ENCODE measurements around the gene RNF222. TPM values are rescaled to one million over a fixed set of nuclear protein-coding genes. Genes with fewer than 3 reads are reported as not detected.
"Not testable (repeated sequence)": the region's sequence is repeated elsewhere in the genome, so short reads cannot be mapped to it uniquely, and the experiment has no call there.

RNF222 gene
- total RNA-seq, 1 experiment from 2014 or later: not detected

GRCh38 chr17:8382052-8382879 is 15.4 kb downstream of the RNF222 start:
- TSS peak; percentile 59 for BruUV-seq (replicated peaks)
- no peaks in the 10 kb centered on the region for H3K9me3 ChIP-seq
- no peaks in the 10 kb centered on the region for H3K9me3 Mint-ChIP-seq (ENCODE audit: unreplicated experiment)
- peak overlapping the region; percentile 74 for H3K4me3 ChIP-seq (ENCODE audit: low read depth, low read length)
- no peaks in the 10 kb centered on the region; the same call in 1 of the 2 replicates for H3K36me3 ChIP-seq (ENCODE audit: control insufficient read depth, insufficient read depth, low read length)
- H3K27me3 ChIP-seq (replicated peaks; ENCODE audit: control insufficient read depth, insufficient read depth, low read length): no peaks in the 10 kb centered on the region
- POLR2A ChIA-PET: interaction anchor here (0.6 kb wide), 1 partner anchor 133 kb away, joined by 3 read pairs; no protein-coding TSS in a partner anchor
- DNase-seq: no peak
- H3K27ac Mint-ChIP-seq (ENCODE audit: unreplicated experiment): peak overlapping the region; percentile 97
- TF ChIP-seq, protein P1, sequence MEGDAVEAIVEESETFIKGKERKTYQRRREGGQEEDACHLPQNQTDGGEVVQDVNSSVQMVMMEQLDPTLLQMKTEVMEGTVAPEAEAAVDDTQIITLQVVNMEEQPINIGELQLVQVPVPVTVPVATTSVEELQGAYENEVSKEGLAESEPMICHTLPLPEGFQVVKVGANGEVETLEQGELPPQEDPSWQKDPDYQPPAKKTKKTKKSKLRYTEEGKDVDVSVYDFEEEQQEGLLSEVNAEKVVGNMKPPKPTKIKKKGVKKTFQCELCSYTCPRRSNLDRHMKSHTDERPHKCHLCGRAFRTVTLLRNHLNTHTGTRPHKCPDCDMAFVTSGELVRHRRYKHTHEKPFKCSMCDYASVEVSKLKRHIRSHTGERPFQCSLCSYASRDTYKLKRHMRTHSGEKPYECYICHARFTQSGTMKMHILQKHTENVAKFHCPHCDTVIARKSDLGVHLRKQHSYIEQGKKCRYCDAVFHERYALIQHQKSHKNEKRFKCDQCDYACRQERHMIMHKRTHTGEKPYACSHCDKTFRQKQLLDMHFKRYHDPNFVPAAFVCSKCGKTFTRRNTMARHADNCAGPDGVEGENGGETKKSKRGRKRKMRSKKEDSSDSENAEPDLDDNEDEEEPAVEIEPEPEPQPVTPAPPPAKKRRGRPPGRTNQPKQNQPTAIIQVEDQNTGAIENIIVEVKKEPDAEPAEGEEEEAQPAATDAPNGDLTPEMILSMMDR (IDR thresholded peaks at IDR 0.05; ENCODE audit: insufficient read depth in 1 of 2, low read depth in 1 of 2, low read length in 1 of 2, severe bottlenecking in 1 of 2, unreplicated experiment in 1 of 2): no peak
- peak overlapping the region; percentile 91 for H3K4me3 Mint-ChIP-seq (ENCODE audit: unreplicated experiment)
- H3K4me1 ChIP-seq: peaks cover 12% of the 10 kb centered on the region
- CTCF ChIA-PET: no interaction called here
- intact Hi-C loops (cut with micrococcal nuclease; ENCODE audit: unreplicated experiment): no loop called here
- no peaks in the 10 kb centered on the region for H3K27me3 Mint-ChIP-seq (ENCODE audit: insufficient read depth, unreplicated experiment)
- H3K4me1 Mint-ChIP-seq (ENCODE audit: low read depth, unreplicated experiment): no peaks in the 10 kb centered on the region
- peaks cover 58% of the 10 kb centered on the region for H3K36me3 Mint-ChIP-seq (ENCODE audit: insufficient read depth, unreplicated experiment)

DNA sequence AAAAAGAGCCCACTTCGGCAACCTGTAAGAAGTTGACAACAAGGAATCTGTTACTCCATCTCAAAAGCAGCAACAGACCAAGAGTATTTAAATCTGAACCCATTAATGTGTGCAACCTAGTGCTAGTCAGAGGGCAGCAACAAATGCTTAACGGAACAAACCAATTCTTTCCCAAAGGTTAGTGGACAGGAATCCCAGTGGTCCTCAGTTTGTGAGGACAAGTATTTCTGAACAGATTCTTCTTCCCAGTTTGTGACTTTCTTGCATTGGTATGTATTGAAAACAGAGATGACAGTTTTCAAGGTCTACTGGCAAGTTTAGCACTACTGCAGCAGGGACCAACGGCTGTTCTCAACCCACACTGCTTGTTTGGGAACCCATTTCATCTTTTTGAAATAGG is 17.6 kb downstream of the RNF222 start:
- BruUV-seq (replicated peaks): no TSS peak
- no peaks in the 10 kb centered on the region; the same call in 1 of the 2 replicates for H3K36me3 ChIP-seq (ENCODE audit: control insufficient read depth, insufficient read depth, low read length)
- H3K4me3 ChIP-seq (ENCODE audit: low read depth, low read length): no peak overlapping the region
- no peak overlapping the region for H3K4me3 Mint-ChIP-seq (ENCODE audit: unreplicated experiment)
- ChIA-PET CTCF (no interaction called here), POLR2A (no interaction called here)
- H3K27me3 Mint-ChIP-seq (ENCODE audit: insufficient read depth, unreplicated experiment): no peaks in the 10 kb centered on the region
- TF ChIP-seq, protein P1 (IDR thresholded peaks at IDR 0.05; ENCODE audit: insufficient read depth in 1 of 2, low read depth in 1 of 2, low read length in 1 of 2, severe bottlenecking in 1 of 2, unreplicated experiment in 1 of 2): no peak
- no peak for DNase-seq
- intact Hi-C loops (cut with micrococcal nuclease; ENCODE audit: unreplicated experiment): no loop called here
- H3K4me1 Mint-ChIP-seq (ENCODE audit: low read depth, unreplicated experiment): no peaks in the 10 kb centered on the region
- peaks cover 78% of the 10 kb centered on the region for H3K36me3 Mint-ChIP-seq (ENCODE audit: insufficient read depth, unreplicated experiment)
- peaks cover 8% of the 10 kb centered on the region for H3K4me1 ChIP-seq
- H3K27me3 ChIP-seq (replicated peaks; ENCODE audit: control insufficient read depth, insufficient read depth, low read length): no peaks in the 10 kb centered on the region
- no peaks in the 10 kb centered on the region for H3K9me3 Mint-ChIP-seq (ENCODE audit: unreplicated experiment)
- no peak overlapping the region for H3K27ac Mint-ChIP-seq (ENCODE audit: unreplicated experiment)
- H3K9me3 ChIP-seq: no peaks in the 10 kb centered on the region

DNA sequence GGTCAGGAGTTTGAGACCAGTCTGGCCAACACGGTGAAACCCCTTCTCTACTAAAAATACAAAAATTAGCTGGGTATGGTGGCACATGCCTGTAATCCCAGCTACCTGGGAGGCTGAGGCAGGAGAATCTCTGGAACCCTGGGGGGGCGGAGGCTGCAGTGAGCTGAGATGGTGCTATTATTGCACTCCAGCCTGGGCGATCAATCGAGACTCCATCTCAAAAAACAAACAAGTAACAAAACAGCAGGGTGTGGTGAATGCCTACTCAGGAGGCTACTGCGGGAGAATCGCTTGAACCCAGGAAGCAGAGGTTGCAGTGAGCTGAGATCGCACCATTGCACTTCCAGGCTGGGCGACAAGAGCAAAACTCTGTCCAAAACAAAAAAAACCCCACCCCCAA is 19.5 kb downstream of the RNF222 start:
- H3K36me3 Mint-ChIP-seq (ENCODE audit: insufficient read depth, unreplicated experiment): peaks cover 75% of the 10 kb centered on the region
- POLR2A ChIA-PET; H3K4me3 Mint-ChIP-seq (ENCODE audit: unreplicated experiment); H3K4me1 ChIP-seq; DNase-seq; H3K27me3 Mint-ChIP-seq (ENCODE audit: insufficient read depth, unreplicated experiment); H3K9me3 Mint-ChIP-seq (ENCODE audit: unreplicated experiment); H3K4me3 ChIP-seq (ENCODE audit: low read depth, low read length); H3K36me3 ChIP-seq (ENCODE audit: control insufficient read depth, insufficient read depth, low read length); intact Hi-C loops (cut with micrococcal nuclease; ENCODE audit: unreplicated experiment); H3K9me3 ChIP-seq; H3K27me3 ChIP-seq (replicated peaks; ENCODE audit: control insufficient read depth, insufficient read depth, low read length); H3K27ac Mint-ChIP-seq (ENCODE audit: unreplicated experiment); CTCF ChIA-PET; H3K4me1 Mint-ChIP-seq (ENCODE audit: low read depth, unreplicated experiment); BruUV-seq (replicated peaks): not testable (repeated sequence)
